Activated naive CD4-positive, alpha-beta T cell treated with anti-CD3 and anti-CD28 coated beads, Interleukin-2, amount 50 U/mL, for 24 hours (primary cell): ENCODE measurements around the gene KCTD19.
"Not testable (repeated sequence)": the region's sequence is repeated elsewhere in the genome, so short reads cannot be mapped to it uniquely, and the experiment has no call there.

ENCODE experiments used
- H3K27ac Mint-ChIP-seq: one replicate; pipeline ENCODE4 v1.8.0; 2021; ENCODE audit warnings: mild to moderate bottlenecking, mixed read lengths
- H3K27me3 Mint-ChIP-seq: one replicate; pipeline ENCODE4 v1.8.0; 2021; ENCODE audit warnings: mixed read lengths
- H3K36me3 Mint-ChIP-seq: one replicate; pipeline ENCODE4 v1.8.0; 2021; ENCODE audit warnings: mixed read lengths
- H3K4me1 Mint-ChIP-seq: one replicate; pipeline ENCODE4 v1.8.0; 2021; ENCODE audit warnings: mixed read lengths
- H3K4me3 Mint-ChIP-seq: one replicate; pipeline ENCODE4 v1.8.0; 2021; ENCODE audit warnings: mild to moderate bottlenecking, mixed read lengths
- H3K9me3 Mint-ChIP-seq: one replicate; pipeline ENCODE4 v1.8.0; 2021; ENCODE audit warnings: mixed read lengths

KCTD19 gene

DNA sequence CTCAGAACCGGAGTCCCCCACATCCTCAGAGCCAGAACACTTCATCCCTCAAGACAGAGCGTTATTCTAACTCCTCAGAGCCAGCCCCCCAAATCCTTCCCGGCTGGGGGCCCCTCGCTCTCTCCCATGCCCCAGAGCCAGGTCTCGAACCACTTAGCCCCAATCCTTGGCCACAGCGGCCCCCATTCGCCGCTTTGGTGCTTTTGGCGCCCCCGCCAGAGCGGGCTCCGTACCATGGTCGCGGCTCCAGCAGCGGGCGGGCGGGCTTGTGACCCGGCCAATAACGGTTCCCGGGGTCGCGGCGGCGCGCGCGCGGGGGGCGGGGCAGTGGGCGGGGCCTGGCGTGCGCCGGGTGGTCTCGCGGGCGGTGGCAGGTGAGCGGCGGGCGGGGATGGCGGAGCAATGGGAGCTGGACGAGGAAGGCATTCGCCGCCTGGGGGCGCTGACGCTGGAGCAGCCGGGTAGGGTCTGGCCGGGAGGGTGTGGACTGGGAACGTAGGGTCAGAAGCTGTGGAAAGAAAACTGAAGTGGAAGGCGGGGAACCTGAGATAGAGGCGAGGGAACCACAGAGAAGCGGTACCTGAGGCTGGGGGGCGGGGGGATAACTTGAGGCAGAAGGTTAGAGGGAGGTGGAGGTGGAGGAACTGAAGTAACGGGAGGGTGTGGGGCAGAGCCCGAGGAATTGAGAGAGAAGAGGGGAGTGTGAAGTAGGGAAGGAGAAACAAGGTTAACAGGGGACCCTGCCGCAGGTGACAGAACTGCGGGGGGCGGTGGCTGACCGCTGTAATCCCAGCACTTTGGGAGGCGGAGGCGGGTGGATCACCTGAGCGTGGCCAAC lies at the start of gene KCTD19, which contains the start of gene LRRC36:
TSS of gene KCTD19 (minus strand) at position 270 of the 838 bp plus-strand sequence. CDS start at position 236, 34 bp downstream.
TSS of gene LRRC36 (plus strand) at position 344 of the 838 bp plus-strand sequence. CDS start at position 392, 48 bp downstream.
- peaks cover 8% of the 10 kb centered on the region for H3K4me1 Mint-ChIP-seq
- peak within 1 kb of the TSS; percentile 57 for H3K27ac Mint-ChIP-seq
- no peaks in the 10 kb centered on the region for H3K36me3 Mint-ChIP-seq
- H3K9me3 Mint-ChIP-seq: no peaks in the 10 kb centered on the region
- H3K4me3 Mint-ChIP-seq: peak within 1 kb of the TSS; percentile 81
- H3K27me3 Mint-ChIP-seq: peaks cover 35% of the 10 kb centered on the region

DNA sequence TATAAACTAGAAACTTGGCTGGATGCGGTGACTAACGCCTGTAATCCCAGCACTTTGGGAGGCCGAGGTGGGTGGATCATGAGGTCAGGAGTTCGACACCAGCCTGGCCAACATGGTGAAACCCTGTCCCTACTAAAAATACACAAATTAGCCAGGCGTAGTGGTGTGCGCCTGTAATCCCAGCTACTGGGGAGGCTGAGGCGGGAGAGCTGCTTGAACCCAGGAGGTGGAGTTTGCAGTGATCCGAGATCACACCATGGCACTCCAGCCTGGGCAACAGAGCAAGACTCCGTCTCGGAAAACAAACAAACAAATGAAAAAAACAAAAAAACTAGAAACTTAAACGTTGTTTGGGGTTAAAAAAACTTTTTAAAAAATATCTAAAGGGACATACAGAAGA lies 49.5 kb upstream of the KCTD19 start:
- not testable (repeated sequence) for H3K36me3 Mint-ChIP-seq, H3K4me3 Mint-ChIP-seq, H3K9me3 Mint-ChIP-seq, H3K4me1 Mint-ChIP-seq, H3K27ac Mint-ChIP-seq, H3K27me3 Mint-ChIP-seq

DNA sequence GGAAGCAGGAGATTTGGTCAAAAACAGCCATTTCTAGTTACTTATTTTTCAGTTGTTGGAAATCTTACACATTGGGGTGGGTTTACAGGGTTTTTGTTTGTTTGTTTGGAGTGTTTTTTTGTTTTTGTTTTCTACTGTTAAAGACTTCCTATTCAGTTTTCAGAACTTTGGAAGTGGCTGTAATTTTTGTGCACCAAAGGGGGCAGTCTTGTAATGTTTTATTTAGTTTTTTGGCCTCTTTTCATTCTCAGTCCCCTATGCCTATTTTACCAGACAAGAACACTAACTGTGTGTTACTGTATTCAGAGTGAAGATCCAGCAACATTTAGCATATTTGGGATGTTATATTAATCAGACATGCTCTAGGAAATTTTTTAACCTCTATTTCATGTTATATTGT lies 46.1 kb upstream of the KCTD19 start:
- no peaks in the 10 kb centered on the region for H3K36me3 Mint-ChIP-seq
- H3K27me3 Mint-ChIP-seq: peaks cover 3% of the 10 kb centered on the region
- no peak overlapping the region for H3K4me3 Mint-ChIP-seq
- no peak overlapping the region for H3K27ac Mint-ChIP-seq
- H3K4me1 Mint-ChIP-seq: no peaks in the 10 kb centered on the region
- H3K9me3 Mint-ChIP-seq: no peaks in the 10 kb centered on the region

DNA sequence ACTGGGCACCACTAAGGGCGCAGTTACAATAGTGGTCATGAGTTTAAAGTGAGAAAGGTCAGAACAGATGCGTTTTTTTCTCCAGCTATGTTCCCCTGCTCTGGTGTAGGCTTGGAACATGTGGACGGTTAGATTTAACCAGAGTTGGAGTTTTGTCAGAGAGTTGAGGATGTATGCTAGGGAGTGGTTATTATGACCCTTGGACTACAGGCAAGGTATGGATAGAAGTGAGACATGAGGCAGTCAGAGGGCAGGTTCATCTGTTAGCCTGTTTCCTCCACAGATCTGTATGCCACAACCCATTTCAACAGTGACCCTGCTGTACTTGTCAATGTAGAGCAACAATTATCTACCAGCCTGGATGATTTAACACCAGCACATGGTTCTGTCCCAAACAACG lies 44.1 kb upstream of the KCTD19 start:
- H3K27ac Mint-ChIP-seq: no peak overlapping the region
- no peak overlapping the region for H3K4me3 Mint-ChIP-seq
- peaks cover 4% of the 10 kb centered on the region for H3K4me1 Mint-ChIP-seq
- H3K9me3 Mint-ChIP-seq: no peaks in the 10 kb centered on the region
- H3K27me3 Mint-ChIP-seq: peaks cover 3% of the 10 kb centered on the region
- no peaks in the 10 kb centered on the region for H3K36me3 Mint-ChIP-seq

DNA sequence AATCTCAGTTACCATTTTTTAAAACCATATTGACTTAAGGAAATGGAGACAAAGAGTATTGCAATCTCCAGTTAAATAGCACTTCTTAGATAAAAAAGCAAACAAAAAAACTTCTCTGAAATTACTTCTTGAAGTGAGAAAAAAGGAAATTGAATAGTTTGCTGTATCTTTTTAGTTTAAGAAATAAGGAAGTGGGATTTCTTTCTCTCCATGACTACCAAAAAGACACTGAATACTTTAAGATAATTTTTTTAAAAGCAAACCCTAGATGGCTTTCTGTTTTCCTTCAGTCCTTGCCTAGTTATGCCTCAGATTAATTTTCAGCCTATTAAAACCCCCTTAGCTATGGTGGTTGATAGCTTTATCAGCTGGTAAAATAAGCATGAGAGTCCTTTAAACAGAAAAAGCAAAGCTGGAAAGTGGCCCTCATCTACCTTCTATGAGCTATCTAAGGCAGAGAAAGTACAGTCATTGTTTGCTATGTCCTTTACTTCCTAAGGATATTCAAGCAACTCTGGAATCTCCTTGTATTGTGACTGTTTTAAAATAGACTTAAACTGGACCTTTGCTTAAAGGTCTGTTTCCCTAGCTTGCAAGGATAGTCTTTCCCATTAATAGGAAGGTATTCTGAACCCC lies 38.2 kb upstream of the KCTD19 start:
- Mint-ChIP-seq H3K4me1 (peaks cover 25% of the 10 kb centered on the region), H3K27me3 (no peaks in the 10 kb centered on the region), H3K36me3 (no peaks in the 10 kb centered on the region), H3K27ac (peak overlapping the region; percentile 39), H3K4me3 (peak overlapping the region; percentile 27), H3K9me3 (no peaks in the 10 kb centered on the region)

DNA sequence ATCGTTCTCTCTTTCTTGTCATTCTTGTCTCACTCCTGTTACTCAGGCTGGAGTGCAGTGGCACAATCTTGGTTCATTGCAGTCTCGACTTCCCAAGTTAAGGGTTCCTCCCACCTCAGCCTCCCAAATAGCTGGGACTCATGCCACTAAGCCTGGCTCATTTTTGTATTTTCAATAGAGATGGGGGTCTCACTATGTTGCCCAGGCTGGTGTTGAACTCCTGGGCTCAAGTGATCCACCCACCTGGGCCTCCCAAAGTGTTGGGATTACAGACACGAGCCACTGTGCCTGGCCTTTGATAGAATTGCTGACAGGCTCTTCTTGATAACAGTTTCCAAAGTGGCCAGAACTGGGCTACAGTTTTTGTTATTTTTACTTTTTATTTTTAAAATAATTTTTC lies 34.5 kb upstream of the KCTD19 start:
- Mint-ChIP-seq H3K27me3 (no peaks in the 10 kb centered on the region), H3K36me3 (no peaks in the 10 kb centered on the region), H3K9me3 (no peaks in the 10 kb centered on the region), H3K4me1 (peaks cover 25% of the 10 kb centered on the region), H3K27ac (no peak overlapping the region), H3K4me3 (no peak overlapping the region)

DNA sequence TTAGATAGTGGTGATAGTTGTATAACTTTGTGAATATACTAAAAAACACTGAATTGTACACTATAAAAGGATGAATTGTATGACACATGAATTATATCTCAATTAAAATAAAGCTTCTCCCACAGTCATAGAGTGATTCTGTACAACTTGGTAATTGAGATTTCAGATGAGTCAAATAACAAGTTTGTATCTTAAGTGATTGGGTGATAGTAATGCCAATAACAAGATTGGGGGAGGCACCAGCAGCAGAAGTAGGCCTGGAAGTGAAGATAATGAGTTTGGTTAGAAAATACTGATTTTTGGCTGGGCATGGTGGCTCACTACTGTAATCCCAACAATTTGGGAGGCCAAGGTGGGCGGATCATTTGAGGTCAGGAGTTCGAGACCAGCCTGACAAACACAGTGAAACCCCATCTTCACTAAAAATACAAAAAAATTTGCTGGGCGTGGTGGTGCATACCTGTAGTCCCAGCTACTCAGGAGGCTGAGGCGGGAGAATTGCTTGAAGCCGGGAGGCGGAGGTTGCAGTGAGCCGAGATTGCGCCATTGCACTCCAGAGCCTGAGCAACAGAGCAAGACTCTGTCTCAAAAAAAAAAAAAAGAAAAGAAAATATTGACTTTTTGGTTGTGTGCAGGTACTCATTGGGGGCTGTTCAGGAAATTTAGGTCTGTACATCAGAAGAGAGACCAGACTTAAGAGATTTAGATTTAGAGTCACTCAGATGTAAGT lies 33.2 kb upstream of the KCTD19 start:
- not testable (repeated sequence) for H3K9me3 Mint-ChIP-seq, H3K4me3 Mint-ChIP-seq, H3K27ac Mint-ChIP-seq, H3K36me3 Mint-ChIP-seq, H3K27me3 Mint-ChIP-seq
- H3K4me1 Mint-ChIP-seq: peaks cover 12% of the 10 kb centered on the region

DNA sequence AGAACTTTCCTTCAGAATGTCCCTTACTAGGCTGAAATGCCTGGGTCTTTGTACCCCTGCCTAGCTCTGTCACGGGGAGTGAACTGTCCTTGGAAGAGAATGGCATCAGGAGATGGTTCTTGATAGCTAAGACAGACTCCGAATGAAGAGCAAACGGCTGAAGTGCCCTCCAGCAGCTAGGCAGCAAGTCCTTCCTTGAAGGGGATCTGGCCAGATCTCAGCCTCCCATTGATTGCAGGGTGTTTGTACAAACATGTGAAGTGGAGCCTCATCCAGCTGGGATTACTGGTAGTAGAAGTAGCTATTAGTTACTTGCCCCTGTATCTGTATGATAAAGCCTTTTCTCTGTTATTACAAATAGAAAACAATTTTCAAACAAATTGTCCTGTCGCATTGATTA lies 31.0 kb upstream of the KCTD19 start:
- no peaks in the 10 kb centered on the region for H3K27me3 Mint-ChIP-seq
- H3K27ac Mint-ChIP-seq: no peak overlapping the region
- H3K36me3 Mint-ChIP-seq: no peaks in the 10 kb centered on the region
- H3K4me3 Mint-ChIP-seq: no peak overlapping the region
- no peaks in the 10 kb centered on the region for H3K9me3 Mint-ChIP-seq
- no peaks in the 10 kb centered on the region for H3K4me1 Mint-ChIP-seq

DNA sequence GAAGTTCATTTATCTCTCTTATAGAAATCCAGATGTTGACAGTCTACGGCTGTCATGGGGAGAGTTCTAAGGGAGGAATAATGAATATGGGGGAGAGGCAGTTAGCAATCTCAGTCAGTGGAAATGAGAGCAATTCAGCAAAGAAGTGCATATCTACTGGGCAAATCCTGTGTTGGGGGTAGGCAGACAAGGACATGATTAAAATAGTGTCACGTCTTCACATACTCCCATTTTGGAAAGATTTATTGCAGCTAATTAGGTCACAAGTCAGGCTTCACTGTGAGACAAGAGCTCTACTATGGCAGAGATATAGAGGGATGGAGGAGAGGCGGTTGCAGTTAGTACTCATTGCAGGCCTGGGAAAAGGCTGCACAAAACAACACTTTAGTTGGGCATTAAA lies 29.9 kb upstream of the KCTD19 start:
- no peaks in the 10 kb centered on the region for H3K4me1 Mint-ChIP-seq
- H3K27ac Mint-ChIP-seq: no peak overlapping the region
- H3K9me3 Mint-ChIP-seq: no peaks in the 10 kb centered on the region
- no peaks in the 10 kb centered on the region for H3K36me3 Mint-ChIP-seq
- no peaks in the 10 kb centered on the region for H3K27me3 Mint-ChIP-seq
- H3K4me3 Mint-ChIP-seq: no peak overlapping the region

DNA sequence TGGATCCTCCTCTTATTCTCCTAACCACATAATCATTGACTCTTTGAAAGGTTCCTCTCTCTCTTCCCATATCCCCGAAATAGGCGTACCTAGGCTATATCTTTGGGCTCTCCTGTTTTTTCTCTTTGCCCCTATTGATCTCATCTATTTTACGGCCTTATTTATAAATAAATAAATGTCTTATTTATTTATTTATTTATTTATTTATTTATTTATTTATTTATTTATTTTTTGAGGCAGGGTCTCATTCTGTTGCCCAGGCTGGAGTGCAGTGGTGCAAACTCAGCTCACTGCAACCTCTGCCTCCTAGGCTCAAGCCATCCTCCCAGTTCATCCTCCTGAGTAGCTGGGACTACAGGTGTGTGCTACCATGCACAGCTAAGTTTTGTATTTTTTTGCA lies 25.9 kb upstream of the KCTD19 start:
- not testable (repeated sequence) for H3K4me3 Mint-ChIP-seq, H3K27ac Mint-ChIP-seq, H3K4me1 Mint-ChIP-seq, H3K36me3 Mint-ChIP-seq, H3K9me3 Mint-ChIP-seq, H3K27me3 Mint-ChIP-seq

DNA sequence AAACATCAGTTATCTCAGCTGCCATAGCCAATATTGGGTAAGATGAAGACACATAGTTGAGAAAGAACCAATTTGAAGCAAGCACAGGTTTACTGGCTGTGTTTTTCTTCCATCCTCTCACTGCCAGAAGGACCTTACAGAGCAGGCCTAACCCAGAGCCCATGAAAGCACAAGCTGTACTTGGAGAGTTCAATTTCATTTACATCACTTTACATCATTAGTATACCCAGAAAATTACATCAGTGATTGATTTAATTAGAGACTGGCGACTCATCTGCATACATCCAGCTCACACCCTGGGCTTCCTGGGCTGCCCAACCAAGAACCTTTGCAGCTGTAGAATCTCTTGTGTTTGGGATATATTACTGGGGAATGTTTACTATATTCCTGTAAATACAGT lies 23.8 kb upstream of the KCTD19 start:
- Mint-ChIP-seq H3K9me3 (no peaks in the 10 kb centered on the region), H3K27ac (no peak overlapping the region), H3K4me1 (no peaks in the 10 kb centered on the region), H3K27me3 (peaks cover 1% of the 10 kb centered on the region), H3K4me3 (no peak overlapping the region), H3K36me3 (no peaks in the 10 kb centered on the region)

DNA sequence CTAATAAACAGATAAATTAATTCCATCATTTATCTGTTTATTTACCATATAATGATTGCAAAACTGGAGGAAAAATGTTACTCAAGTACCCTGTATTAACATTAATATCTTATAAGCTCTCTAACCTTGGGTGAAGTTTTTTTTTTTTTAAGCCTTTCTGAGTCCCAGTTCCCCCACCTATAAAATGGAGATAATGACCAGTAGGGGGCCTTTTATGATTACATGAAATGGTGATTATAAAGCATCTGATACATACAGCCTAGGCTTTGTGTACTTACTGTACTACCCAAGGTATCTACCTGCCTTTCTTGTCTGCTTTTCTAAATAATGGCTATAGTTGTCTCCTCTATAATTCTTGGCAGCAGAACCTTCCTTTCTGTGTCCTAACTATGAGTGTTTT lies 22.6 kb upstream of the KCTD19 start:
- Mint-ChIP-seq H3K36me3 (no peaks in the 10 kb centered on the region), H3K27me3 (peaks cover 1% of the 10 kb centered on the region), H3K27ac (no peak overlapping the region), H3K9me3 (no peaks in the 10 kb centered on the region), H3K4me1 (no peaks in the 10 kb centered on the region), H3K4me3 (no peak overlapping the region)

DNA sequence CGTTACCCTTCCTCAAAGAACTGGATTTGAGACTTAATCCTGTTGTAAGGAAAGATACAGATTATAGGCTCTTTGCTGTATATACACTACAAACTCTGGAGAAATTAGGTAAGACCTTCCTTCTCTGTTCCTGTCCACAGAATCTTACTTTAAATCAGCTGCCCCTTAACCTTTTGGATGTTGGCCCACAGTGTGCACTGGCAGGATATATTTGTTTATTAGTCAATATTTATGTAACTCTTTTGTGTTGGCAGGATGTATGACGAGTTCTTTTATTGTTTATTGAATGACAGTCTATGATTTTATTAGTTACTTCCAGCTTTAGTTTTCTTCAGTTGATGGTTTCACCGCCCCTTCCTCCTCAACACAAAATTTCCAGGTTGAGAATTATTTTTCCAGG lies 19.8 kb upstream of the KCTD19 start:
- H3K27ac Mint-ChIP-seq: no peak overlapping the region
- no peaks in the 10 kb centered on the region for H3K9me3 Mint-ChIP-seq
- peaks cover 2% of the 10 kb centered on the region for H3K27me3 Mint-ChIP-seq
- H3K36me3 Mint-ChIP-seq: no peaks in the 10 kb centered on the region
- no peak overlapping the region for H3K4me3 Mint-ChIP-seq
- no peaks in the 10 kb centered on the region for H3K4me1 Mint-ChIP-seq

DNA sequence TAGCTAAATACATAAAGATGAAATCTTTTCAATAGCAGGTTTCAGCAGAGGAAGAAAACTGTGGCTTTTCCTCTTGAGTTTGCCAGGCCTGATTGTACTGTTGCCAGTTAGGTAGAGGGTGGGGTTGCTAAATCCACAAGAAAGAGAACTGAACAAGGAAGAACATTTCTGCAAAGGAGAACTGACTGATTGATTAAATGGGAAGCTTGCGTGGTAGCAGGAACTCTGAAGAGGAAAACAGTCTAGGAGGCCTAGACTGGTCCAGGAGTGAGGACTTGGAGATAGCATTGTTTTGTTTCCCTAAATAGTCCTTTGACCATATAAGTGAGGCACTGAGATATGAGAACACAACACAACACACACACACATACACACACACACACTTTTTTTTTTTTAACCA lies 18.9 kb upstream of the KCTD19 start:
- Mint-ChIP-seq H3K27ac (no peak overlapping the region), H3K9me3 (no peaks in the 10 kb centered on the region), H3K4me1 (no peaks in the 10 kb centered on the region), H3K36me3 (no peaks in the 10 kb centered on the region), H3K4me3 (no peak overlapping the region), H3K27me3 (peaks cover 2% of the 10 kb centered on the region)

DNA sequence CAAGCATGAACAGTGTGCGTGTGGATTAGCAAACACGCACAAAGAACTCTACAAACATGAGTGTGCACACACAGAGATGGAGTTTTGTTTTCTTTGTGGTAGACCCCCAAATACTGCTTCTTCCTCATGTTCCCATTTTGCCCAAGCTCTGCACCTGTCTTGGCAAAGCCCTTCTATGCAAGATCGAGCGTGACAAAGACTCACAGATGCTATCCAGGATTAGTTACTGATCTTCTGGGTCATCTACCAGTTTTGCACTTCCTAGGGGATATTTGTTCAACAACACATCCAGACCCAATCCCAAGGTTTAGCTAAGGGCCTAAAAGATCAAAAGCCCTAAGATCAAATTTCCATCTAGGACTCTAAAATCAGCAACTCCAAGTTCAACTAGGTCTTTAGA lies 16.1 kb upstream of the KCTD19 start:
- Mint-ChIP-seq H3K27me3 (peaks cover 1% of the 10 kb centered on the region), H3K4me1 (no peaks in the 10 kb centered on the region), H3K27ac (no peak overlapping the region), H3K36me3 (no peaks in the 10 kb centered on the region), H3K4me3 (no peak overlapping the region), H3K9me3 (no peaks in the 10 kb centered on the region)

DNA sequence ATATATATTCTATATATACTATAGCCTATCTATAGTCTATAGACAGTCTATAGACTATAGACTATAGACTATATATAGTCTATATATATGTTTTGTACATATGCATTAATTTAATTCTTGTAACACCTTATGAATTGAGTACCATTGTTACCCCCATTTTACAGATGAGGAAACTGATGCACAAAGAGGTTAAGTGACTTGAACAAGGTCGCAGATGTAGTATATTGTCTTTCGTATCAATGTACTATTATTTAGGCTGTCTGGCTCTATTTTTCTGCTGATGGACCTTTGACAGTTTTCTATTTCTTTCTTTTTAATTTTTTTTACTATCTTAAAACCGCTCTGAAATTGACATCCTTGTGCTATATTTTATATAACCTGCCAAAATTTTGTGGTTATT lies 14.7 kb upstream of the KCTD19 start:
- Mint-ChIP-seq H3K36me3 (no peaks in the 10 kb centered on the region), H3K27ac (no peak overlapping the region), H3K9me3 (no peaks in the 10 kb centered on the region), H3K27me3 (peaks cover 1% of the 10 kb centered on the region), H3K4me3 (no peak overlapping the region), H3K4me1 (no peaks in the 10 kb centered on the region)
